ENCODE data around the gene TYW3. TPM values are rescaled to one million over a fixed set of nuclear protein-coding genes. Genes with fewer than 3 reads are reported as not detected.
"Not testable (repeated sequence)": the region's sequence is repeated elsewhere in the genome, so short reads cannot be mapped to it uniquely, and the experiment has no call there.

Gene TYW3
- total and polyA plus RNA-seq, 2 of the 4 experiments (the other 2 are of a cell fraction), result 9.3 to 16.5 TPM

GRCh38 chr1:74755475-74755874, 22.5 kb downstream of the TYW3 start:
- no TSS peak for BruUV-seq (replicated peaks)
- Histone ChIP-seq H3K4me3 (ENCODE audit: insufficient read depth, low read depth, low read length) (no peak overlapping the region), H3K9me3 (ENCODE audit: control insufficient read depth, insufficient read depth, low read length) (no peaks in the 10 kb centered on the region), H3K23ac (ENCODE audit: low read depth, low read length) (no peak overlapping the region), H2BK15ac (ENCODE audit: low read depth, low read length) (no peak overlapping the region), H2BK20ac (ENCODE audit: low read depth, low read length) (no peak overlapping the region), H4K5ac (ENCODE audit: low read depth, low read length) (no peak overlapping the region), H3K56ac (ENCODE audit: extremely low read depth, insufficient read depth, low read length) (no peak overlapping the region), H3K9me1 (ENCODE audit: insufficient read depth, low read length) (no peaks in the 10 kb centered on the region), H3K4me1 (ENCODE audit: control insufficient read depth, insufficient read depth, low read length) (no peaks in the 10 kb centered on the region), H2BK5ac (ENCODE audit: low read depth, low read length, poor library complexity, severe bottlenecking) (no peak overlapping the region), H3K9ac (ENCODE audit: low read depth, low read length) (no peak overlapping the region), H3K4me2 (ENCODE audit: low read depth, low read length) (no peak overlapping the region), H3K27me3 (ENCODE audit: control insufficient read depth, insufficient read depth, low read length) (no peaks in the 10 kb centered on the region), H3K14ac (replicated peaks; ENCODE audit: low read depth, low read length) (no peak overlapping the region), H2BK120ac (ENCODE audit: low read depth, low read length) (no peak overlapping the region), H2AK5ac (ENCODE audit: low read depth, low read length) (no peak overlapping the region), H3K4ac (ENCODE audit: low read depth, low read length) (no peak overlapping the region), H2AK9ac (replicated peaks; ENCODE audit: low read depth, low read length, poor library complexity) (no peak overlapping the region), H4K91ac (ENCODE audit: insufficient read depth, low read depth, low read length) (no peak overlapping the region), H3K27ac (ENCODE audit: insufficient read depth, low read length) (no peak overlapping the region), H2AFZ (replicated peaks; ENCODE audit: low read length, poor library complexity) (no peak overlapping the region), H4K8ac (ENCODE audit: low read depth in 2 of 2, low read length in 2 of 2) (no peak overlapping the region), H4K20me1 (ENCODE audit: insufficient read depth, low read length) (no peaks in the 10 kb centered on the region), H3K79me1 (ENCODE audit: low read depth in 1 of 2, low read length in 2 of 2) (no peaks in the 10 kb centered on the region), H3K36me3 (ENCODE audit: control insufficient read depth, insufficient read depth, low read length) (peaks cover 16% of the 10 kb centered on the region), H3K18ac (ENCODE audit: low read depth, low read length) (no peak overlapping the region)
- no peak for ATAC-seq (ENCODE audit: low read depth)
- no peak for DNase-seq
- POLR2A ChIA-PET (ENCODE audit: unreplicated experiment), result no interaction called here
- CTCF ChIA-PET, result no interaction called here
- dilution Hi-C loops (cut with HindIII; ENCODE audit: low sequenced_read_pairs, unreplicated experiment) (no loop called here), in situ Hi-C loops (cut with MboI; ENCODE audit: low sequenced_read_pairs) (no loop called here), intact Hi-C loops (cut with micrococcal nuclease) (no loop called here)
- TF ChIP-seq, protein P1, sequence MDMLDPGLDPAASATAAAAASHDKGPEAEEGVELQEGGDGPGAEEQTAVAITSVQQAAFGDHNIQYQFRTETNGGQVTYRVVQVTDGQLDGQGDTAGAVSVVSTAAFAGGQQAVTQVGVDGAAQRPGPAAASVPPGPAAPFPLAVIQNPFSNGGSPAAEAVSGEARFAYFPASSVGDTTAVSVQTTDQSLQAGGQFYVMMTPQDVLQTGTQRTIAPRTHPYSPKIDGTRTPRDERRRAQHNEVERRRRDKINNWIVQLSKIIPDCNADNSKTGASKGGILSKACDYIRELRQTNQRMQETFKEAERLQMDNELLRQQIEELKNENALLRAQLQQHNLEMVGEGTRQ (IDR thresholded peaks at IDR 0.05; ENCODE audit: low read depth, low read length), result no peak
- no peak for TF ChIP-seq MXI1 (IDR thresholded peaks at IDR 0.05; ENCODE audit: borderline replicate concordance, low read depth, low read length)
- TF ChIP-seq, protein P2, sequence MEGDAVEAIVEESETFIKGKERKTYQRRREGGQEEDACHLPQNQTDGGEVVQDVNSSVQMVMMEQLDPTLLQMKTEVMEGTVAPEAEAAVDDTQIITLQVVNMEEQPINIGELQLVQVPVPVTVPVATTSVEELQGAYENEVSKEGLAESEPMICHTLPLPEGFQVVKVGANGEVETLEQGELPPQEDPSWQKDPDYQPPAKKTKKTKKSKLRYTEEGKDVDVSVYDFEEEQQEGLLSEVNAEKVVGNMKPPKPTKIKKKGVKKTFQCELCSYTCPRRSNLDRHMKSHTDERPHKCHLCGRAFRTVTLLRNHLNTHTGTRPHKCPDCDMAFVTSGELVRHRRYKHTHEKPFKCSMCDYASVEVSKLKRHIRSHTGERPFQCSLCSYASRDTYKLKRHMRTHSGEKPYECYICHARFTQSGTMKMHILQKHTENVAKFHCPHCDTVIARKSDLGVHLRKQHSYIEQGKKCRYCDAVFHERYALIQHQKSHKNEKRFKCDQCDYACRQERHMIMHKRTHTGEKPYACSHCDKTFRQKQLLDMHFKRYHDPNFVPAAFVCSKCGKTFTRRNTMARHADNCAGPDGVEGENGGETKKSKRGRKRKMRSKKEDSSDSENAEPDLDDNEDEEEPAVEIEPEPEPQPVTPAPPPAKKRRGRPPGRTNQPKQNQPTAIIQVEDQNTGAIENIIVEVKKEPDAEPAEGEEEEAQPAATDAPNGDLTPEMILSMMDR (conservative IDR thresholded peaks at IDR 0.05; ENCODE audit: low read depth, low read length), result no peak
- no peak for TF ChIP-seq SMC3 (IDR thresholded peaks at IDR 0.05; ENCODE audit: low read depth, low read length)
- TF ChIP-seq POLR2A (IDR thresholded peaks at IDR 0.05; ENCODE audit: low read depth, low read length), result no peak
- no peak for TF ChIP-seq RAD21 (IDR thresholded peaks at IDR 0.05; ENCODE audit: low read length)
- no peak for TF ChIP-seq BHLHE40 (IDR thresholded peaks at IDR 0.05; ENCODE audit: low read depth, low read length)

GRCh38 chr1:74756650-74757049, 23.7 kb downstream of the TYW3 start:
- POLR2A ChIA-PET (ENCODE audit: unreplicated experiment); in situ Hi-C loops (cut with MboI; ENCODE audit: low sequenced_read_pairs); BruUV-seq (replicated peaks): not testable (repeated sequence)

More at GRCh38 chr1:74756650-74757049, 23.7 kb downstream of the TYW3 start:
- ATAC-seq (ENCODE audit: low read depth); H4K8ac ChIP-seq (ENCODE audit: low read depth in 2 of 2, low read length in 2 of 2); H3K56ac ChIP-seq (ENCODE audit: extremely low read depth, insufficient read depth, low read length); H3K9me1 ChIP-seq (ENCODE audit: insufficient read depth, low read length); H3K23ac ChIP-seq (ENCODE audit: low read depth, low read length); H2BK20ac ChIP-seq (ENCODE audit: low read depth, low read length); H4K20me1 ChIP-seq (ENCODE audit: insufficient read depth, low read length); H3K9me3 ChIP-seq (ENCODE audit: control insufficient read depth, insufficient read depth, low read length); H3K9ac ChIP-seq (ENCODE audit: low read depth, low read length); H2AFZ ChIP-seq (replicated peaks; ENCODE audit: low read length, poor library complexity); H4K91ac ChIP-seq (ENCODE audit: insufficient read depth, low read depth, low read length); H3K4me2 ChIP-seq (ENCODE audit: low read depth, low read length); H2AK9ac ChIP-seq (replicated peaks; ENCODE audit: low read depth, low read length, poor library complexity); H3K27me3 ChIP-seq (ENCODE audit: control insufficient read depth, insufficient read depth, low read length); H3K4me3 ChIP-seq (ENCODE audit: insufficient read depth, low read depth, low read length); intact Hi-C loops (cut with micrococcal nuclease); H2AK5ac ChIP-seq (ENCODE audit: low read depth, low read length); H2BK15ac ChIP-seq (ENCODE audit: low read depth, low read length); H3K27ac ChIP-seq (ENCODE audit: insufficient read depth, low read length); H2BK120ac ChIP-seq (ENCODE audit: low read depth, low read length); H4K5ac ChIP-seq (ENCODE audit: low read depth, low read length); DNase-seq; CTCF ChIA-PET; H3K4ac ChIP-seq (ENCODE audit: low read depth, low read length); H3K4me1 ChIP-seq (ENCODE audit: control insufficient read depth, insufficient read depth, low read length); H2BK5ac ChIP-seq (ENCODE audit: low read depth, low read length, poor library complexity, severe bottlenecking); H3K18ac ChIP-seq (ENCODE audit: low read depth, low read length); H3K79me1 ChIP-seq (ENCODE audit: low read depth in 1 of 2, low read length in 2 of 2); H3K14ac ChIP-seq (replicated peaks; ENCODE audit: low read depth, low read length); dilution Hi-C loops (cut with HindIII; ENCODE audit: low sequenced_read_pairs, unreplicated experiment): not testable (repeated sequence)
- H3K36me3 ChIP-seq (ENCODE audit: control insufficient read depth, insufficient read depth, low read length), result peaks cover 14% of the 10 kb centered on the region
- WGBS, 2 experiments (ENCODE audit: extremely low coverage in 2 of 2, insufficient read length in 1 of 2), result 100% methylated on average over 1 of the region's 2 CpGs; no CpG with 5 or more reads in 1 of the 2 experiments

Data from IMR-90 (cell line).